H1 (cell line): Measurements from ENCODE around the gene SEPTIN1. TPM values are rescaled to one million over a fixed set of nuclear protein-coding genes. Genes with fewer than 3 reads are reported as not detected.
A peak's percentile ranks its signal among the peaks of the same experiment; 100 is the strongest.

Experiments
- CTCF ChIA-PET: fragments of 300-600 bp; sonication (Branson Sonifier 250); formaldehyde crosslinking; loops from one replicate; lab custom pipeline; 2021; ENCODE audit not compliant: partially characterized antibody; lab: Charles Lee
- POLR2A ChIA-PET: fragments of 300-600 bp; sonication (Branson Sonifier 250); formaldehyde crosslinking; loops from one replicate; lab custom pipeline; 2021; ENCODE audit warnings: inconsistent platforms; ENCODE audit not compliant: partially characterized antibody; lab: Charles Lee
- DNase-seq, 2 experiments: peaks; one replicate each; pipeline versions ENCODE4 v3.0.0 to v3.0.0-alpha.2; 2010 to 2022; ENCODE audit warnings: low spot score in 2 of 2, low read depth in 1 of 2, mixed read lengths in 1 of 2
- FAIRE-seq: peaks from 2 replicates; lab custom pipeline; 2011; peaks lifted over from hg19 to GRCh38; lab: Jason Lieb, UNC
- H2AFZ ChIP-seq: 2 replicates; pipeline ENCODE4 v1.8.1; 2012; ENCODE audit warnings: low read length, inconsistent platforms
- H2AK5ac ChIP-seq: 2 replicates; pipeline ENCODE4 v1.6.1; 2013; ENCODE audit warnings: low read depth, low read length
- H2BK120ac ChIP-seq: replicated peaks from 2 replicates; pipeline ENCODE3; 2013; ENCODE audit warnings: low read depth, low read length, inconsistent platforms
- H2BK12ac ChIP-seq: 2 replicates; pipeline ENCODE4 v1.6.1; 2013; ENCODE audit warnings: low read depth, low read length
- H2BK15ac ChIP-seq: 2 replicates; pipeline ENCODE4 v1.6.1; 2013; ENCODE audit warnings: low read length
- H2BK20ac ChIP-seq: 2 replicates; pipeline ENCODE4 v1.6.1; 2013; ENCODE audit warnings: low read length
- H2BK5ac ChIP-seq: 2 replicates; pipeline ENCODE4 v1.6.1; 2013; ENCODE audit warnings: low read depth, low read length
- H3K14ac ChIP-seq: 2 replicates; pipeline ENCODE4 v1.6.1; 2013; ENCODE audit warnings: inconsistent platforms; ENCODE audit not compliant: insufficient read length
- H3K18ac ChIP-seq: 2 replicates; pipeline ENCODE4 v1.6.1; 2013; ENCODE audit warnings: low read length; ENCODE audit errors: extremely low read depth
- H3K23ac ChIP-seq: 2 replicates; pipeline ENCODE4 v1.6.1; 2013; ENCODE audit warnings: inconsistent platforms; ENCODE audit not compliant: insufficient read length
- H3K23me2 ChIP-seq: 2 replicates; pipeline ENCODE4 v1.6.1; 2013; ENCODE audit warnings: low read depth, low read length
- H3K27ac ChIP-seq: 2 replicates; pipeline ENCODE4 v1.6.1; 2011; ENCODE audit warnings: low read depth, low read length, inconsistent platforms
- H3K27me3 ChIP-seq, 4 experiments: replicated peaks in 1 of 4; 1 replicate in 1 of 4; 2 replicates in 3 of 4; pipeline versions ENCODE4 v1.6.1 to v1.8.1; 2011 to 2013; ENCODE audit warnings: low read length in 3 of 4, mild to moderate bottlenecking in 3 of 4, inconsistent platforms in 2 of 4, mixed read lengths in 2 of 4, moderate library complexity in 1 of 4; ENCODE audit not compliant: control insufficient read depth in 3 of 4, insufficient read depth in 3 of 4; ENCODE audit errors: extremely low read depth in 1 of 4
- H3K36me3 ChIP-seq, 4 experiments: 2 replicates each; pipeline versions ENCODE4 v1.6.1 to v1.8.1; 2011 to 2013; ENCODE audit warnings: mild to moderate bottlenecking in 4 of 4, low read length in 3 of 4, moderate library complexity in 2 of 4, control low read depth in 1 of 4, inconsistent platforms in 1 of 4; ENCODE audit not compliant: insufficient read depth in 4 of 4, control insufficient read depth in 2 of 4
- H3K4ac ChIP-seq: replicated peaks from 2 replicates; pipeline ENCODE3; 2013; ENCODE audit warnings: low read length, low read depth, mixed read lengths, inconsistent platforms; ENCODE audit not compliant: insufficient read length
- H3K4me1 ChIP-seq, 4 experiments: replicated peaks in 1 of 4; 1 replicate in 1 of 4; 2 replicates in 3 of 4; pipeline versions ENCODE4 v1.6.1 to v1.8.1; 2011 to 2013; ENCODE audit warnings: low read length in 3 of 4, inconsistent platforms in 2 of 4, mixed read lengths in 1 of 4; ENCODE audit not compliant: insufficient read depth in 4 of 4, control insufficient read depth in 3 of 4
- H3K4me2 ChIP-seq, 2 experiments: 2 replicates each; pipeline versions ENCODE4 v1.6.1 to v1.8.1; 2011 to 2013; ENCODE audit warnings: low read depth in 2 of 2, low read length in 2 of 2, control low read depth in 1 of 2, inconsistent platforms in 1 of 2, mild to moderate bottlenecking in 1 of 2; ENCODE audit not compliant: insufficient read depth in 1 of 2
- H3K4me3 ChIP-seq, 4 experiments: fragments of 200-600, 300-600 bp in 1 of 4; sonication (generic), shearing (Covaris generic), sonication (Bioruptor Twin) in 1 of 4; 2 replicates each; pipeline versions ENCODE4 v1.5.1 to v1.8.1; 2011 to 2016; ENCODE audit warnings: low read length in 4 of 4, low read depth in 3 of 4, control low read depth in 2 of 4, inconsistent platforms in 2 of 4, mild to moderate bottlenecking in 2 of 4, mixed read lengths in 1 of 4, moderate library complexity in 1 of 4; ENCODE audit not compliant: insufficient read depth in 2 of 4; ENCODE audit errors: extremely low read depth in 1 of 4
- H3K56ac ChIP-seq: replicated peaks from 2 replicates; pipeline ENCODE3; 2013; ENCODE audit warnings: low read depth, mild to moderate bottlenecking, mixed read lengths, low read length, inconsistent platforms; ENCODE audit not compliant: insufficient read length
- H3K79me1 ChIP-seq: 2 replicates; pipeline ENCODE4 v1.6.1; 2013; ENCODE audit warnings: low read depth, low read length, control low read depth
- H3K79me2 ChIP-seq, 2 experiments: 2 replicates each; pipeline versions ENCODE4 v1.6.1 to v1.8.1; 2012 to 2013; ENCODE audit warnings: low read length in 2 of 2, mild to moderate bottlenecking in 2 of 2, inconsistent platforms in 1 of 2; ENCODE audit not compliant: insufficient read depth in 2 of 2, control insufficient read depth in 1 of 2
- H3K9ac ChIP-seq, 4 experiments: replicated peaks in 1 of 4; 1 replicate in 1 of 4; 2 replicates in 3 of 4; pipeline versions ENCODE4 v1.6.1 to v1.8.1; 2011 to 2013; ENCODE audit warnings: low read depth in 3 of 4, low read length in 3 of 4, control low read depth in 2 of 4, mild to moderate bottlenecking in 2 of 4, moderate library complexity in 2 of 4, inconsistent platforms in 1 of 4; ENCODE audit errors: extremely low read depth in 1 of 4
- H3K9me3 ChIP-seq, 2 experiments: 2 replicates each; pipeline versions ENCODE4 v1.6.1 to v1.8.1; 2012 to 2013; ENCODE audit warnings: mild to moderate bottlenecking in 2 of 2, moderate library complexity in 2 of 2, control low read depth in 1 of 2, inconsistent platforms in 1 of 2, low read depth in 1 of 2, low read length in 1 of 2, mixed read lengths in 1 of 2; ENCODE audit not compliant: insufficient read depth in 2 of 2
- H4K20me1 ChIP-seq, 2 experiments: replicated peaks in 1 of 2; 2 replicates each; pipeline versions ENCODE3 to v1.8.1; 2011 to 2013; ENCODE audit warnings: inconsistent platforms in 2 of 2, low read length in 2 of 2, mild to moderate bottlenecking in 1 of 2; ENCODE audit not compliant: insufficient read depth in 2 of 2, control insufficient read depth in 1 of 2
- H4K5ac ChIP-seq: 2 replicates; pipeline ENCODE4 v1.6.1; 2013; ENCODE audit warnings: low read length, low read depth, mixed read lengths, inconsistent platforms; ENCODE audit not compliant: insufficient read length
- H4K8ac ChIP-seq: 2 replicates; pipeline ENCODE4 v1.8.0; 2013; ENCODE audit warnings: mild to moderate bottlenecking, moderate library complexity, low read length, inconsistent platforms; ENCODE audit not compliant: insufficient read depth; ENCODE audit errors: extremely low read depth
- H4K91ac ChIP-seq: replicated peaks from 2 replicates; pipeline ENCODE3; 2013; ENCODE audit warnings: low read length, mixed read lengths, inconsistent platforms; ENCODE audit not compliant: insufficient read length
- CTCF ChIP-seq, 3 experiments: IDR thresholded peaks; 1 replicate in 2 of 3; 2 replicates in 1 of 3; pipeline versions ENCODE4 v1.5.1 to v1.6.1; 2011; ENCODE audit warnings: low read length in 3 of 3, mild to moderate bottlenecking in 3 of 3, inconsistent platforms in 2 of 3, low read depth in 1 of 3, moderate library complexity in 1 of 3; ENCODE audit not compliant: insufficient read depth in 1 of 3; ENCODE audit errors: control extremely low read depth in 1 of 3
- MAX ChIP-seq: IDR thresholded peaks from 2 replicates; pipeline ENCODE4 v1.6.1; 2012; ENCODE audit warnings: inconsistent platforms
- RAD21 ChIP-seq, 2 experiments: IDR thresholded peaks in 1 of 2; conservative IDR thresholded peaks in 1 of 2; 2 replicates each; pipeline ENCODE4 v1.6.1; 2011; ENCODE audit warnings: low read depth in 2 of 2, low read length in 2 of 2, improper control_type of control experiment in 1 of 2, inconsistent platforms in 1 of 2, mild to moderate bottlenecking in 1 of 2, moderate library complexity in 1 of 2
- WGBS, 2 experiments: shearing (Covaris generic) in 1 of 2; methylation state at CpG; one replicate each; pipeline versions ENCODE4 v1.1.6 to v1.1.7; 2013 to 2015; ENCODE audit warnings: low lambda C conversion rate in 2 of 2, mixed read lengths in 2 of 2, inconsistent platforms in 1 of 2, low coverage in 1 of 2, missing lambda C conversion rate in 1 of 2; ENCODE audit not compliant: insufficient replicate concordance in 2 of 2, insufficient coverage in 1 of 2, insufficient read length in 1 of 2; ENCODE audit errors: extremely low coverage in 1 of 2, missing lambda C conversion rate in 1 of 2; 5-methylcytosine and 5-hydroxymethylcytosine counted together
- polyA plus RNA-seq, 7 experiments: library from polyadenylated mRNA; depleted of rRNA in 3 of 7; stranded (reverse) in 5 of 7; unstranded in 2 of 7; fragments of >200 nt in 5 of 7; fragments of 200-250 nt in 2 of 7; gene quantifications; 1 replicate in 5 of 7; 2 replicates in 1 of 7; 4 replicates in 1 of 7; pipeline versions ENCODE4 v1.2.1 to v1.2.3, GENCODE V29; 2011 to 2013; ENCODE audit warnings: missing spikeins in 2 of 7, mixed read lengths in 2 of 7
- total RNA-seq: library from RNA; stranded (reverse); fragmentation: NEBNext Ultra II Directional; extraction: Animal tissue kit (Norgen Biotek cat#: 25700); gene quantifications from 2 replicates; pipeline ENCODE4 v1.2.1, GENCODE V29; 2021

The SEPTIN1 gene
- total and polyA plus RNA-seq, 2 of the 8 experiments (the other 6 are each of a cell fraction or from before 2014, with no cell fraction given) = 0.24 to 1.4 TPM

GRCh38 chr16:30358990-30359870 is 23.1 kb downstream of the SEPTIN1 start:
- no peak for FAIRE-seq
- Histone ChIP-seq H3K4me3 (no peak overlapping the region), H3K27me3 (no peaks in the 10 kb centered on the region), H3K23ac (no peak overlapping the region), H3K27ac (no peak overlapping the region), H3K56ac (no peak overlapping the region), H2BK20ac (no peak overlapping the region), H4K5ac (no peak overlapping the region), H3K79me2 (peaks cover 0 to 7% of the 10 kb centered on the region in 2 experiments; a peak in 2 of 4 replicates), H4K20me1 (peaks cover 0 to 13% of the 10 kb centered on the region in 2 experiments), H3K4me1 (peaks cover 0 to 6% (median 4%) of the 10 kb centered on the region in 4 experiments; a peak in 5 of 7 replicates), H2BK15ac (no peak overlapping the region), H3K23me2 (peaks cover 11% of the 10 kb centered on the region), H3K36me3 (peaks cover 0 to 4% (median 1%) of the 10 kb centered on the region in 4 experiments; a peak in 3 of 8 replicates), H3K9me3 (no peaks in the 10 kb centered on the region), H3K4ac (no peak overlapping the region), H4K91ac (no peak overlapping the region), H3K9ac (no peak overlapping the region; a peak in 1 of 7 replicates), H3K14ac (no peak overlapping the region), H3K18ac (no peak overlapping the region), H3K79me1 (no peaks in the 10 kb centered on the region), H2AK5ac (no peak overlapping the region), H2BK12ac (no peak overlapping the region), H2BK120ac (no peak overlapping the region), H3K4me2 (no peak overlapping the region), H2AFZ (no peak overlapping the region), H4K8ac (peak overlapping the region; percentile 42), H2BK5ac (no peak overlapping the region)
- no peak for DNase-seq
- 95% methylated on average over 28 of the region's 28 CpGs; no CpG with 5 or more reads in 1 of the 2 experiments for WGBS, 2 experiments
- CTCF ChIA-PET = interaction anchor here (0.6 to 3.2 kb wide), 14 partner anchors 8 to 510 kb away, joined by 3 to 11 read pairs (median 4); partner anchors contain the start of gene ZNF48
- POLR2A ChIA-PET = interaction anchor here (0.7 to 7.9 kb wide), 8 partner anchors 10 to 257 kb away, joined by 3 to 79 read pairs (median 3); partner anchors contain the start of genes TBC1D10B, ZNF48 and ZNF771
- TF ChIP-seq CTCF (IDR thresholded peaks at IDR 0.05; ENCODE audit: control extremely low read depth in 1 of 3, insufficient read depth in 1 of 3, low read depth in 1 of 3, low read length in 3 of 3) (peak in 2 of 3 experiments; percentile 4 to 7; a peak in 3 of 4 replicates), MAX (no peak), RAD21 (IDR thresholded peaks at IDR 0.05 in 1 of 2, conservative IDR thresholded peaks at IDR 0.05 in 1 of 2; ENCODE audit: low read depth in 2 of 2, low read length in 2 of 2) (peak in 1 of 2 experiments; percentile 36; a peak in 2 of 4 replicates)
